GM12878 (cell line): ENCODE measurements around the gene KIF14. TPM values are rescaled to one million over a fixed set of nuclear protein-coding genes. Genes with fewer than 3 reads are reported as not detected.

Experiments
- ASH2L ChIP-seq: fragments of 300-600, 200-600 bp; sonication (generic); IDR thresholded peaks from 2 replicates; pipeline ENCODE4 v1.6.1; 2017; ENCODE audit warnings: low read depth, mild to moderate bottlenecking, borderline replicate concordance
- ATF7 ChIP-seq: fragments of 450-650 bp; IDR thresholded peaks from 2 replicates; pipeline ENCODE4 v1.6.1; 2016; ENCODE audit warnings: low read depth, mild to moderate bottlenecking
- BCL3 ChIP-seq: IDR thresholded peaks from 2 replicates; pipeline ENCODE4 v1.6.1; 2011; ENCODE audit warnings: borderline replicate concordance, low read depth, mild to moderate bottlenecking, moderate library complexity, low read length; ENCODE audit not compliant: insufficient read depth, poor library complexity, severe bottlenecking
- CEBPZ ChIP-seq: fragments of 150-350 bp; IDR thresholded peaks from 2 replicates; pipeline ENCODE4 v1.6.1; 2016; ENCODE audit warnings: low read depth, low read length
- CHD4 ChIP-seq: fragments of 200-600 bp; sonication (generic); IDR thresholded peaks from 2 replicates; pipeline ENCODE4 v1.6.1; 2016; ENCODE audit warnings: mild to moderate bottlenecking
- CREB1 ChIP-seq: IDR thresholded peaks from 2 replicates; pipeline ENCODE4 v1.6.1; 2012; ENCODE audit warnings: low read depth, mild to moderate bottlenecking, inconsistent platforms
- CREM ChIP-seq: IDR thresholded peaks from 2 replicates; pipeline ENCODE4 v1.6.1; 2014; ENCODE audit warnings: antibody characterized with exemption, low read depth
- EED ChIP-seq: sonication (generic); IDR thresholded peaks from 2 replicates; pipeline ENCODE4 v1.6.1; 2016; ENCODE audit warnings: antibody characterized with exemption, low read depth
- FOS ChIP-seq: IDR thresholded peaks from 3 replicates; pipeline ENCODE4 v1.6.1; 2011; ENCODE audit warnings: borderline replicate concordance; ENCODE audit not compliant: insufficient read length; ENCODE audit errors: extremely low read depth
- IKZF1 ChIP-seq: fragments of 450-650 bp; conservative IDR thresholded peaks from 2 replicates; pipeline ENCODE4 v1.6.1; 2017; ENCODE audit warnings: antibody characterized with exemption, mild to moderate bottlenecking
- IRF4 ChIP-seq: IDR thresholded peaks from 2 replicates; pipeline ENCODE4 v1.6.1; 2011; ENCODE audit warnings: low read depth, low read length
- JUND ChIP-seq: IDR thresholded peaks from 2 replicates; pipeline ENCODE4 v1.6.1; 2012; ENCODE audit warnings: low read depth, mild to moderate bottlenecking, low read length, improper control_type of control experiment, moderate library complexity
- MEF2A ChIP-seq: IDR thresholded peaks from 2 replicates; pipeline ENCODE4 v1.6.1; 2011; ENCODE audit warnings: low read depth, mild to moderate bottlenecking, low read length, moderate library complexity; ENCODE audit not compliant: insufficient read depth
- NFXL1 ChIP-seq: fragments of 450-650 bp; IDR thresholded peaks from 2 replicates; pipeline ENCODE4 v1.6.1; 2017; ENCODE audit warnings: antibody characterized with exemption, mild to moderate bottlenecking, borderline replicate concordance
- NFYB ChIP-seq: IDR thresholded peaks from 2 replicates; pipeline ENCODE4 v1.6.1; 2011; ENCODE audit warnings: low read depth, mild to moderate bottlenecking, low read length, improper control_type of control experiment, moderate library complexity; ENCODE audit not compliant: insufficient read depth
- NRF1 ChIP-seq: conservative IDR thresholded peaks from 2 replicates; pipeline ENCODE4 v1.6.1; 2011; ENCODE audit warnings: mild to moderate bottlenecking, low read depth, low read length, improper control_type of control experiment
- POLR2AphosphoS2 ChIP-seq: IDR thresholded peaks from 2 replicates; pipeline ENCODE4 v1.6.1; 2011; ENCODE audit warnings: low read depth, mild to moderate bottlenecking, low read length, improper control_type of control experiment, moderate library complexity
- RCOR1 ChIP-seq: conservative IDR thresholded peaks from 2 replicates; pipeline ENCODE4 v1.6.1; 2012; ENCODE audit warnings: low read depth, low read length, improper control_type of control experiment
- SRF ChIP-seq, 2 experiments: IDR thresholded peaks; 2 replicates each; pipeline ENCODE4 v1.6.1; 2011; ENCODE audit warnings: low read depth in 2 of 2, low read length in 2 of 2, mild to moderate bottlenecking in 1 of 2, moderate library complexity in 1 of 2
- TCF7 ChIP-seq: IDR thresholded peaks from 2 replicates; pipeline ENCODE4 v1.6.1; 2014; ENCODE audit warnings: antibody characterized with exemption, borderline replicate concordance
- ZNF592 ChIP-seq: fragments of 450-650 bp; IDR thresholded peaks from 2 replicates; pipeline ENCODE4 v1.6.1; 2017; ENCODE audit warnings: mild to moderate bottlenecking, moderate library complexity
- polyA plus RNA-seq, 11 experiments: library from polyadenylated mRNA; depleted of rRNA in 4 of 11; unstranded in 6 of 11; stranded (reverse) in 5 of 11; fragments of >200 nt; fragmentation: Nextera tagmentation in 4 of 11; fragmentation: Illumina TruSeq in 1 of 11; extraction: Ambion mirVana in 4 of 11; extraction: Trizol in 1 of 11; gene quantifications; 1 replicate in 1 of 11; 2 replicates in 10 of 11; pipeline versions ENCODE4 v1.2.1 to v1.2.3, GENCODE V29; 2011 to 2016; ENCODE audit warnings: inconsistent platforms in 2 of 11, missing spikeins in 2 of 11, low read depth in 1 of 11
- total RNA-seq, 4 experiments: library from RNA; depleted of rRNA in 3 of 4; stranded (reverse); fragments of >200 nt in 3 of 4; fragmentation: Illumina TruSeq in 1 of 4; extraction: Trizol in 1 of 4; gene quantifications; 2 replicates each; pipeline versions ENCODE4 v1.2.1 to v1.2.3, GENCODE V29; 2013 to 2021

The KIF14 gene
- total and polyA plus RNA-seq, 10 of the 15 experiments (the other 5 are each of a cell fraction or from before 2014, with no cell fraction given) = 6.8 to 25.5 (median 14.4) TPM

- TF ChIP-seq SRF (IDR thresholded peaks at IDR 0.05; ENCODE audit: low read depth in 2 of 2, low read length in 2 of 2) (no peak), CREM (peak; percentile 82), RCOR1 (no peak), NRF1 (no peak), BCL3 (no peak), CEBPZ (no peak), JUND (no peak), ATF7 (no peak), FOS (no peak), MEF2A (no peak), POLR2AphosphoS2 (no peak), ZNF592 (no peak), IKZF1 (peak; percentile 29; the same call in 1 of the 2 replicates), IRF4 (no peak), NFYB (peak; percentile 98), NFXL1 (no peak), ASH2L (peak; percentile 4; the same call in 1 of the 2 replicates), EED (no peak; the same call in 1 of the 2 replicates), CHD4 (no peak), TCF7 (no peak), CREB1 (peak; percentile 92)
Observed at GRCh38 chr1:200620273-200621131, at the start of gene KIF14 (continued).
